GM12801 (cell line): ENCODE data around the gene NRXN3.

Source experiments
- TF ChIP-seq, protein P1 (sequence below): IDR thresholded peaks from one replicate; pipeline ENCODE4 v1.5.1; 2011; ENCODE audit warnings: control low read depth; ENCODE audit not compliant: insufficient read length; ENCODE audit errors: extremely low read depth

The NRXN3 gene

GRCh38 chr14:79588398-79588797 is 1418.2 kb downstream of the NRXN3 start:
- TF ChIP-seq, protein P1, sequence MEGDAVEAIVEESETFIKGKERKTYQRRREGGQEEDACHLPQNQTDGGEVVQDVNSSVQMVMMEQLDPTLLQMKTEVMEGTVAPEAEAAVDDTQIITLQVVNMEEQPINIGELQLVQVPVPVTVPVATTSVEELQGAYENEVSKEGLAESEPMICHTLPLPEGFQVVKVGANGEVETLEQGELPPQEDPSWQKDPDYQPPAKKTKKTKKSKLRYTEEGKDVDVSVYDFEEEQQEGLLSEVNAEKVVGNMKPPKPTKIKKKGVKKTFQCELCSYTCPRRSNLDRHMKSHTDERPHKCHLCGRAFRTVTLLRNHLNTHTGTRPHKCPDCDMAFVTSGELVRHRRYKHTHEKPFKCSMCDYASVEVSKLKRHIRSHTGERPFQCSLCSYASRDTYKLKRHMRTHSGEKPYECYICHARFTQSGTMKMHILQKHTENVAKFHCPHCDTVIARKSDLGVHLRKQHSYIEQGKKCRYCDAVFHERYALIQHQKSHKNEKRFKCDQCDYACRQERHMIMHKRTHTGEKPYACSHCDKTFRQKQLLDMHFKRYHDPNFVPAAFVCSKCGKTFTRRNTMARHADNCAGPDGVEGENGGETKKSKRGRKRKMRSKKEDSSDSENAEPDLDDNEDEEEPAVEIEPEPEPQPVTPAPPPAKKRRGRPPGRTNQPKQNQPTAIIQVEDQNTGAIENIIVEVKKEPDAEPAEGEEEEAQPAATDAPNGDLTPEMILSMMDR = no peak

GRCh38 chr14:79596551-79596950 is 1426.4 kb downstream of the NRXN3 start:
- TF ChIP-seq, protein P1 = no peak

DNA sequence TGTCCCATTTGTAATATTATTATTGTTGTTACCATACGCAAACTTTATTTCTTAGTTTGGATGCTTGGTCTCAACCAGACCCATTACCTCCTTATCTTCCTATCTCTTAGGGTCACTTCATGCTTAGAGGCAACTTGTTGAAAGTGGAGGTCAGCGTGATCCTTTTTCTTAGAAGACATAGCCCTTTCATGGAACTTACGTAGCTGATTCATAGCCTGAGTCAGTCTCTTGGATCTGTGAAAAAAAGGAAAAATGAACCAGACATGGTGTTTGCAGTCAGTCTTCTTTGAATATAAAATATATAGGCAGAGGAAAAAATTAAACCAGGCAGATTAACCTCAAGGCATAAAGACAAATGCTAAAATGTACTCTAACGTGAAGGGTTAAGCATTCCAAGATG is 1427.4 kb downstream of the NRXN3 start:
- TF ChIP-seq, protein P1 = no peak

GRCh38 chr14:79598339-79598738 is 1428.2 kb downstream of the NRXN3 start:
- TF ChIP-seq, protein P1 = no peak

- TF ChIP-seq, protein P1 = no peak
Measured at GRCh38 chr14:79599239-79599638, 1429.1 kb downstream of the NRXN3 start.

DNA sequence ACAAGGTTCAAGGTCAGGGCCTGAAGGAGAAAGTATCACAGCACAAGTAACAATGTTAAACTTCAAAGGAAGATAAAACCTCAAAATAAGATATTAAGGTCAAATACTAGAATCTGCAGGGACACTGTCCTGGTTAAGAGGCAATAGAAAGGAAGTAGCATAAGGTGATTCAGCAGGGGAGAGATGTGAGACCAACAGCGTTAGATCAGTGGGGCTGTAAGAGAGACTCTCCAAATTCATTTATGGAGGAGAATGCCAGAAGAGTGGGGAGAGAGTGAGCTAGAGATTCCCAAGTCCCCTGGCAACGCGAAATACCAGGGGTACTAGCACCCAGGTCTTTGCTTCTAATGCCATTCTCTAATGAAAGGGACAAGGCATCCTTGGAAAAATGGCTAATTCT is 1430.2 kb downstream of the NRXN3 start:
- TF ChIP-seq, protein P1 = no peak

DNA sequence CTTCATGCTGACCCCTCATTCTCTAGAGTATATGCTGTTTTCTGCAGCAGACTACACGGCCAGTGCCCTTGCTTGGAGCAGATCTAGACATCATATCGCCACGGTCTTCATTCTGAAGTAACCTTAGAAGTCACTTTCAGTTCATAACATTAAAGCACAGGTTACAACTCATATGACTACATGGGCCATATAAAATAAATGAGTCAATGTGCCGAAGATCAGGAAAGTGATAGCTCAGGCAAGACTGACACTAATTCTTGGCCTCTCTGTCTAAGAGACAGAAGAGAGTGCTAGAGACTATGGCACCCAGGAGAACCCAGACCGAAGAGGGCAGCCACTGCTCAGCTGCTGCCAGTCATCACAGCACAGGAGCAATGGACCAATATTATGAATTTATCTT is 1431.4 kb downstream of the NRXN3 start:
- TF ChIP-seq, protein P1 = no peak

DNA sequence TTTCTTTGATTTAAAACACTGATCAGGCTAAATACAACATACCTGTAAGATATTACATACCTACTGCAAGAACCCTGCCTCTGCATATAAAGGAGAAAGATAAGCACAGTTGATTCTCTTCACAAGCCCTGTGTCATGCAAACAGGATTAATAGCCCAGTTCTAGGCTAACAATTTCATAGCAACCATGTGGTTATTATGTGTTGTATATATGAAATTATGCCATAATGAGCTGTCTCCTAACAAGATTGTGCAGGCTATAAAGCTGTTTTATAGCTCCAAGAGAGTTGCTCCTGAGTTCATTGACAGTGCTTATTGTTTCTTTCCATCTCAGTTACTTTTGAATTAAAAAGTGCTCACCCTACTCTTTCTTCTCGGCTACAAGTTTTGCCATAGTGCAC is 1431.9 kb downstream of the NRXN3 start:
- TF ChIP-seq, protein P1 = no peak
